Measurements from ENCODE around the gene PSKH1. TPM values are rescaled to one million over a fixed set of nuclear protein-coding genes. Genes with fewer than 3 reads are reported as not detected.
A peak's percentile ranks its signal among the peaks of the same experiment; 100 is the strongest.

The PSKH1 gene
- polyA plus RNA-seq, 1 donor (not counting 4 experiments of a cell fraction or from before 2014, with no cell fraction given) = 10.7 TPM

DNA sequence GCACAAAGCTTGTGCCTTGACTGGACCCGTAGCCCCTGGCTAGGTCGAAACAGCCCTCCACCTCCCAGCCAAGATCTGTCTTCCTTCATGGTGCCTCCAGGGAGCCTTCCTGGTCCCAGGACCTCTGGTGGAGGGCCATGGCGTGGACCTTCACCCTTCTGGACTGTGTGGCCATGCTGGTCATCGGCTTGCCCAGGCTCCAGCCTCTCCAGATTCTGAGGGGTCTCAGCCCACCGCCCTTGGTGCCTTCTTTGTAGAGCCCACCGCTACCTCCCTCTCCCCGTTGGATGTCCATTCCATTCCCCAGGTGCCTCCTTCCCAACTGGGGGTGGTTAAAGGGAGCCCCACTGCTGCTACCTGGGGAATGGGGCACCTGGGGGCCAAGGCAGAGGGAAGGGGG, 35.1 kb downstream of the PSKH1 start:
- Histone ChIP-seq H3K27me3 (ENCODE audit: control insufficient read depth, extremely low read depth, insufficient read depth, low read length) (no peaks in the 10 kb centered on the region), H2AFZ (ENCODE audit: control insufficient read depth, low read length) (no peak overlapping the region), H4K20me1 (ENCODE audit: control insufficient read depth, extremely low read depth, insufficient read depth, low read length) (peaks cover 8% of the 10 kb centered on the region), H3K4me3 (ENCODE audit: control insufficient read depth in 2 of 3, extremely low read depth in 1 of 3, insufficient read depth in 2 of 3, low read depth in 1 of 3, low read length in 3 of 3) (no peak overlapping the region), H3K36me3 (ENCODE audit: control insufficient read depth in 2 of 2, extremely low read depth in 1 of 2, insufficient read depth in 2 of 2, low read length in 2 of 2) (peaks cover 20 to 21% of the 10 kb centered on the region in 2 experiments), H3K9me3 (ENCODE audit: control insufficient read depth, low read depth, low read length) (no peaks in the 10 kb centered on the region), H3K27ac (ENCODE audit: control insufficient read depth, insufficient read depth, low read length) (no peak overlapping the region), H3K4me2 (ENCODE audit: control insufficient read depth, extremely low read depth, insufficient read depth, low read depth, low read length) (no peak overlapping the region), H3K9me1 (ENCODE audit: control insufficient read depth, extremely low read depth, insufficient read depth, low read length) (no peaks in the 10 kb centered on the region), H3K79me2 (ENCODE audit: control insufficient read depth, insufficient read depth, low read length) (no peaks in the 10 kb centered on the region), H3K4me1 (ENCODE audit: control insufficient read depth, extremely low read depth, insufficient read depth, low read length) (peaks cover 11% of the 10 kb centered on the region), H3K9ac (ENCODE audit: control insufficient read depth, extremely low read depth, insufficient read depth, low read length) (no peak overlapping the region)
- DNase-seq (ENCODE audit: low read depth, low spot score) = no peak
- FAIRE-seq = no peak
- TF ChIP-seq EZH2 (IDR thresholded peaks at IDR 0.05; ENCODE audit: low read length) = no peak
- TF ChIP-seq, protein P1, sequence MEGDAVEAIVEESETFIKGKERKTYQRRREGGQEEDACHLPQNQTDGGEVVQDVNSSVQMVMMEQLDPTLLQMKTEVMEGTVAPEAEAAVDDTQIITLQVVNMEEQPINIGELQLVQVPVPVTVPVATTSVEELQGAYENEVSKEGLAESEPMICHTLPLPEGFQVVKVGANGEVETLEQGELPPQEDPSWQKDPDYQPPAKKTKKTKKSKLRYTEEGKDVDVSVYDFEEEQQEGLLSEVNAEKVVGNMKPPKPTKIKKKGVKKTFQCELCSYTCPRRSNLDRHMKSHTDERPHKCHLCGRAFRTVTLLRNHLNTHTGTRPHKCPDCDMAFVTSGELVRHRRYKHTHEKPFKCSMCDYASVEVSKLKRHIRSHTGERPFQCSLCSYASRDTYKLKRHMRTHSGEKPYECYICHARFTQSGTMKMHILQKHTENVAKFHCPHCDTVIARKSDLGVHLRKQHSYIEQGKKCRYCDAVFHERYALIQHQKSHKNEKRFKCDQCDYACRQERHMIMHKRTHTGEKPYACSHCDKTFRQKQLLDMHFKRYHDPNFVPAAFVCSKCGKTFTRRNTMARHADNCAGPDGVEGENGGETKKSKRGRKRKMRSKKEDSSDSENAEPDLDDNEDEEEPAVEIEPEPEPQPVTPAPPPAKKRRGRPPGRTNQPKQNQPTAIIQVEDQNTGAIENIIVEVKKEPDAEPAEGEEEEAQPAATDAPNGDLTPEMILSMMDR (optimal IDR thresholded peaks at IDR 0.05 in 1 of 3, IDR thresholded peaks at IDR 0.05 in 1 of 3, conservative IDR thresholded peaks at IDR 0.05 in 1 of 3; ENCODE audit: extremely low read depth in 1 of 3, insufficient read depth in 2 of 3, low read length in 3 of 3) = no peak
- dilution Hi-C loops (cut with MboI; ENCODE audit: extremely low pct_ligation_motif_present, low sequenced_read_pairs) = no loop called here

- Histone ChIP-seq H3K36me3 (ENCODE audit: control insufficient read depth in 2 of 2, extremely low read depth in 1 of 2, insufficient read depth in 2 of 2, low read length in 2 of 2) (peaks cover 20 to 21% of the 10 kb centered on the region in 2 experiments), H4K20me1 (ENCODE audit: control insufficient read depth, extremely low read depth, insufficient read depth, low read length) (peaks cover 3% of the 10 kb centered on the region), H3K9me3 (ENCODE audit: control insufficient read depth, low read depth, low read length) (no peaks in the 10 kb centered on the region), H3K27ac (ENCODE audit: control insufficient read depth, insufficient read depth, low read length) (no peak overlapping the region), H3K9me1 (ENCODE audit: control insufficient read depth, extremely low read depth, insufficient read depth, low read length) (no peaks in the 10 kb centered on the region), H3K79me2 (ENCODE audit: control insufficient read depth, insufficient read depth, low read length) (no peaks in the 10 kb centered on the region), H3K9ac (ENCODE audit: control insufficient read depth, extremely low read depth, insufficient read depth, low read length) (no peak overlapping the region), H3K4me2 (ENCODE audit: control insufficient read depth, extremely low read depth, insufficient read depth, low read depth, low read length) (no peak overlapping the region), H3K4me1 (ENCODE audit: control insufficient read depth, extremely low read depth, insufficient read depth, low read length) (peaks cover 10% of the 10 kb centered on the region), H2AFZ (ENCODE audit: control insufficient read depth, low read length) (no peak overlapping the region), H3K4me3 (ENCODE audit: control insufficient read depth in 2 of 3, extremely low read depth in 1 of 3, insufficient read depth in 2 of 3, low read depth in 1 of 3, low read length in 3 of 3) (no peak overlapping the region), H3K27me3 (ENCODE audit: control insufficient read depth, extremely low read depth, insufficient read depth, low read length) (no peaks in the 10 kb centered on the region)
- TF ChIP-seq, protein P1 (optimal IDR thresholded peaks at IDR 0.05 in 1 of 3, IDR thresholded peaks at IDR 0.05 in 1 of 3, conservative IDR thresholded peaks at IDR 0.05 in 1 of 3; ENCODE audit: extremely low read depth in 1 of 3, insufficient read depth in 2 of 3, low read length in 3 of 3) = peak; percentile 91 to 100 (median 96)
- TF ChIP-seq EZH2 (IDR thresholded peaks at IDR 0.05; ENCODE audit: low read length) = no peak
- dilution Hi-C loops (cut with MboI; ENCODE audit: extremely low pct_ligation_motif_present, low sequenced_read_pairs) = no loop called here
- FAIRE-seq (peak; percentile 52), DNase-seq (ENCODE audit: low read depth, low spot score) (no peak)
Measured at GRCh38 chr16:67928561-67929364, 35.7 kb downstream of the PSKH1 start.

All from keratinocyte (primary cell).